ENCODE measurements around the gene MBD2.
"Not testable (repeated sequence)": the region's sequence is repeated elsewhere in the genome, so short reads cannot be mapped to it uniquely, and the experiment has no call there.

The MBD2 gene

GRCh38 chr18:54233747-54234146 is 9.3 kb upstream of the MBD2 start:
- DNase-seq, result no peak

GRCh38 chr18:54233228-54233625 is 8.8 kb upstream of the MBD2 start:
- DNase-seq, result no peak

- DNase-seq, result no peak
Measured at GRCh38 chr18:54232485-54233227, 8.2 kb upstream of the MBD2 start.

- DNase-seq, result peak; percentile 39
Measured at GRCh38 chr18:54229421-54230059, 5.1 kb upstream of the MBD2 start.

- DNase-seq, result no peak
Measured at GRCh38 chr18:54228364-54228763, 3.9 kb upstream of the MBD2 start.

GRCh38 chr18:54223568-54224241 is 764 bp downstream of the MBD2 start:
- peak; percentile 63 for DNase-seq

- DNase-seq, result peak; percentile 39
Measured at GRCh38 chr18:54222922-54223567, 1.4 kb downstream of the MBD2 start.

- DNase-seq, result no peak
Measured at GRCh38 chr18:54220406-54220805, 4.1 kb downstream of the MBD2 start.

GRCh38 chr18:54218803-54219202 is 5.7 kb downstream of the MBD2 start:
- not testable (repeated sequence) for DNase-seq

GRCh38 chr18:54218299-54218698 is 6.2 kb downstream of the MBD2 start:
- DNase-seq, result no peak

- no peak for DNase-seq
Measured at GRCh38 chr18:54217624-54218023, 6.8 kb downstream of the MBD2 start.

- no peak for DNase-seq
Measured at GRCh38 chr18:54215069-54215468, 9.4 kb downstream of the MBD2 start.

GRCh38 chr18:54210463-54210862 is 14.0 kb downstream of the MBD2 start:
- no peak for DNase-seq

- no peak for DNase-seq
Measured at GRCh38 chr18:54209471-54210180, 14.8 kb downstream of the MBD2 start.

GRCh38 chr18:54206447-54206846 is 18.0 kb downstream of the MBD2 start:
- DNase-seq, result no peak

GRCh38 chr18:54205959-54206358 is 18.5 kb downstream of the MBD2 start:
- DNase-seq, result no peak

- not testable (repeated sequence) for DNase-seq
Measured at GRCh38 chr18:54205448-54205847, 19.0 kb downstream of the MBD2 start.

- no peak for DNase-seq
Measured at GRCh38 chr18:54204883-54205282, 19.6 kb downstream of the MBD2 start.

GRCh38 chr18:54203914-54204313 is 20.6 kb downstream of the MBD2 start:
- DNase-seq, result no peak

GRCh38 chr18:54202851-54203250 is 21.6 kb downstream of the MBD2 start:
- no peak for DNase-seq

GRCh38 chr18:54197747-54198411 is 26.6 kb downstream of the MBD2 start:
- DNase-seq, result no peak

GRCh38 chr18:54193786-54194185 is 30.7 kb downstream of the MBD2 start:
- no peak for DNase-seq
